Epidermal melanocyte (primary cell): ENCODE measurements around the gene CFAP53.
A peak's percentile ranks its signal among the peaks of the same experiment; 100 is the strongest.
"Not testable (repeated sequence)": the region's sequence is repeated elsewhere in the genome, so short reads cannot be mapped to it uniquely, and the experiment has no call there.

Experiments used
- DNase-seq: peaks from one replicate; pipeline ENCODE4 v3.0.0; 2011; ENCODE audit warnings: low spot score; ENCODE audit not compliant: insufficient read length

The CFAP53 gene

GRCh38 chr18:50288348-50289107, 22.2 kb upstream of the CFAP53 start:
- DNase-seq, result not testable (repeated sequence)

- DNase-seq, result peak; percentile 89
Measured at GRCh38 chr18:50287441-50288347, 21.4 kb upstream of the CFAP53 start, which contains the start of gene CXXC1. TSS of gene CXXC1 (minus strand) at chr18:50287692. CDS start at chr18:50287589, 103 bp downstream.

- no peak for DNase-seq
Measured at GRCh38 chr18:50287028-50287440, 20.7 kb upstream of the CFAP53 start.

- no peak for DNase-seq
Measured at GRCh38 chr18:50286391-50287027, 20.2 kb upstream of the CFAP53 start.

- no peak for DNase-seq
Measured at GRCh38 chr18:50285631-50286321, 19.5 kb upstream of the CFAP53 start.

GRCh38 chr18:50285071-50285470, 18.8 kb upstream of the CFAP53 start:
- DNase-seq, result no peak

- DNase-seq, result no peak
Measured at GRCh38 chr18:50284255-50284885, 18.1 kb upstream of the CFAP53 start.

GRCh38 chr18:50283469-50284209, 17.3 kb upstream of the CFAP53 start:
- DNase-seq, result no peak

- DNase-seq, result no peak
Measured at GRCh38 chr18:50282521-50283335, 16.4 kb upstream of the CFAP53 start.

- DNase-seq, result no peak
Measured at GRCh38 chr18:50281972-50282520, 15.8 kb upstream of the CFAP53 start.

GRCh38 chr18:50281295-50281971, 15.1 kb upstream of the CFAP53 start, which contains the start of gene MBD1:
TSS of gene MBD1 (minus strand) at chr18:50281523. CDS start at chr18:50279992, 1,531 bp downstream.
- DNase-seq, result peak; percentile 98

- no peak for DNase-seq
Measured at GRCh38 chr18:50280707-50281294, 14.5 kb upstream of the CFAP53 start.

GRCh38 chr18:50279752-50280151, 13.5 kb upstream of the CFAP53 start:
- DNase-seq, result no peak

GRCh38 chr18:50277942-50278341, 11.6 kb upstream of the CFAP53 start:
- no peak for DNase-seq

- DNase-seq, result no peak
Measured at GRCh38 chr18:50276452-50276851, 10.2 kb upstream of the CFAP53 start.

- DNase-seq, result no peak
Measured at GRCh38 chr18:50275503-50276036, 9.3 kb upstream of the CFAP53 start.

- DNase-seq, result no peak
Measured at GRCh38 chr18:50274941-50275340, 8.6 kb upstream of the CFAP53 start.
